IMR-90 (cell line): ENCODE measurements around the gene PPP2R5E. TPM values are rescaled to one million over a fixed set of nuclear protein-coding genes. Genes with fewer than 3 reads are reported as not detected.

Experiments used
- ATAC-seq: fragments of 200-7000 bp; cut with Tn5 transposase; 2 replicates; pipeline ENCODE4 v1.9.1; 2020; ENCODE audit warnings: low read depth, mild to moderate bottlenecking, moderate library complexity
- BruUV-seq: library from RNA; stranded (reverse); fragments of 400-500 nt; replicated peaks from 2 replicates; lab custom pipeline; 2021; lab: Mats Ljungman, UMichigan
- CTCF ChIA-PET: fragments of 300-600 bp; formaldehyde crosslinking; extraction: SDS; loops from one replicate; lab custom pipeline; 2021; ENCODE audit warnings: antibody characterized with exemption; lab: Yijun Ruan, JAX
- POLR2A ChIA-PET: fragments of 300-600 bp; sonication (Branson Sonifier 250); formaldehyde crosslinking; loops from one replicate; lab custom pipeline; 2022; ENCODE audit warnings: antibody characterized with exemption; ENCODE audit not compliant: unreplicated experiment; lab: Charles Lee
- DNase-seq: peaks from one replicate; pipeline ENCODE4 v3.0.0; 2013
- H2AFZ ChIP-seq: replicated peaks from 2 replicates; pipeline ENCODE3; 2013; ENCODE audit warnings: low read length, mild to moderate bottlenecking; ENCODE audit not compliant: poor library complexity
- H2AK5ac ChIP-seq: 2 replicates; pipeline ENCODE4 v1.6.1; 2013; ENCODE audit warnings: low read depth, low read length, inconsistent platforms
- H2AK9ac ChIP-seq: replicated peaks from 2 replicates; pipeline ENCODE3; 2013; ENCODE audit warnings: mild to moderate bottlenecking, low read depth, low read length, moderate library complexity; ENCODE audit not compliant: poor library complexity
- H2BK120ac ChIP-seq: 2 replicates; pipeline ENCODE4 v1.6.1; 2013; ENCODE audit warnings: low read depth, low read length, inconsistent platforms
- H2BK15ac ChIP-seq: 3 replicates; pipeline ENCODE4 v1.6.1; 2013; ENCODE audit warnings: low read depth, low read length, inconsistent platforms
- H2BK20ac ChIP-seq: 2 replicates; pipeline ENCODE4 v1.6.1; 2013; ENCODE audit warnings: low read depth, mild to moderate bottlenecking, inconsistent platforms, low read length, moderate library complexity
- H2BK5ac ChIP-seq: 2 replicates; pipeline ENCODE4 v1.6.1; 2013; ENCODE audit warnings: mild to moderate bottlenecking, low read depth, low read length, inconsistent platforms; ENCODE audit not compliant: poor library complexity, severe bottlenecking
- H3K14ac ChIP-seq: replicated peaks from 2 replicates; pipeline ENCODE4 v1.6.1; 2013; ENCODE audit warnings: low read depth, low read length, inconsistent platforms
- H3K18ac ChIP-seq: 2 replicates; pipeline ENCODE4 v1.6.1; 2013; ENCODE audit warnings: low read depth, low read length, control low read depth
- H3K23ac ChIP-seq: 2 replicates; pipeline ENCODE4 v1.6.1; 2013; ENCODE audit warnings: low read depth, low read length, inconsistent platforms
- H3K27ac ChIP-seq: 2 replicates; pipeline ENCODE4 v1.5.1; 2013; ENCODE audit warnings: mild to moderate bottlenecking, control low read depth, low read length; ENCODE audit not compliant: insufficient read depth
- H3K27me3 ChIP-seq: 2 replicates; pipeline ENCODE4 v1.6.1; 2013; ENCODE audit warnings: low read length; ENCODE audit not compliant: control insufficient read depth, insufficient read depth
- H3K36me3 ChIP-seq: 2 replicates; pipeline ENCODE4 v1.6.1; 2013; ENCODE audit warnings: low read length, mixed read lengths; ENCODE audit not compliant: control insufficient read depth, insufficient read depth
- H3K4ac ChIP-seq: 2 replicates; pipeline ENCODE4 v1.6.1; 2013; ENCODE audit warnings: low read depth, low read length, inconsistent platforms
- H3K4me1 ChIP-seq: 2 replicates; pipeline ENCODE4 v1.6.1; 2013; ENCODE audit warnings: low read length, mixed read lengths; ENCODE audit not compliant: control insufficient read depth, insufficient read depth
- H3K4me2 ChIP-seq: 2 replicates; pipeline ENCODE4 v1.6.1; 2013; ENCODE audit warnings: low read depth, mild to moderate bottlenecking, control low read depth, low read length, moderate library complexity
- H3K4me3 ChIP-seq: 2 replicates; pipeline ENCODE4 v1.5.1; 2013; ENCODE audit warnings: low read depth, mild to moderate bottlenecking, control low read depth, low read length, moderate library complexity; ENCODE audit not compliant: insufficient read depth
- H3K56ac ChIP-seq: 2 replicates; pipeline ENCODE4 v1.6.1; 2013; ENCODE audit warnings: low read length, inconsistent platforms; ENCODE audit not compliant: insufficient read depth; ENCODE audit errors: extremely low read depth
- H3K79me1 ChIP-seq, 2 experiments: 2 replicates each; pipeline ENCODE4 v1.6.1; 2013; ENCODE audit warnings: low read length in 2 of 2, inconsistent platforms in 1 of 2, low read depth in 1 of 2
- H3K9ac ChIP-seq: 2 replicates; pipeline ENCODE4 v1.6.1; 2013; ENCODE audit warnings: low read depth, low read length, control low read depth
- H3K9me1 ChIP-seq: 2 replicates; pipeline ENCODE4 v1.6.1; 2013; ENCODE audit warnings: low read length, inconsistent platforms; ENCODE audit not compliant: insufficient read depth
- H3K9me3 ChIP-seq: 2 replicates; pipeline ENCODE4 v1.6.1; 2013; ENCODE audit warnings: low read length; ENCODE audit not compliant: control insufficient read depth, insufficient read depth
- H4K20me1 ChIP-seq: 2 replicates; pipeline ENCODE4 v1.6.1; 2013; ENCODE audit warnings: low read length, inconsistent platforms; ENCODE audit not compliant: insufficient read depth
- H4K5ac ChIP-seq: 2 replicates; pipeline ENCODE4 v1.6.1; 2013; ENCODE audit warnings: mild to moderate bottlenecking, low read depth, low read length, control low read depth
- H4K8ac ChIP-seq, 2 experiments: 2 replicates each; pipeline ENCODE4 v1.6.1; 2013; ENCODE audit warnings: low read depth in 2 of 2, low read length in 2 of 2, control low read depth in 1 of 2, inconsistent platforms in 1 of 2
- H4K91ac ChIP-seq: 2 replicates; pipeline ENCODE4 v1.6.1; 2013; ENCODE audit warnings: low read depth, low read length, inconsistent platforms; ENCODE audit not compliant: insufficient read depth
- CEBPB ChIP-seq: IDR thresholded peaks from 2 replicates; pipeline ENCODE4 v1.6.1; 2012; ENCODE audit warnings: low read depth, low read length, improper control_type of control experiment
- POLR2A ChIP-seq: IDR thresholded peaks from 2 replicates; pipeline ENCODE4 v1.6.1; 2012; ENCODE audit warnings: mild to moderate bottlenecking, low read depth, low read length
- dilution Hi-C: fragments of 300-500 bp; cut with HindIII; formaldehyde crosslinking; loops from one replicate; pipeline ENCODE4 v1.14.3; 2018; ENCODE audit warnings: low sequenced_read_pairs; ENCODE audit not compliant: unreplicated experiment
- in situ Hi-C: fragments of 300-500 bp; cut with MboI; formaldehyde crosslinking; loops from 3 replicates; pipeline ENCODE4 v1.14.3; 2019; ENCODE audit warnings: low sequenced_read_pairs, inconsistent platforms, mixed read lengths
- intact Hi-C: fragments of 100-400 bp; cut with micrococcal nuclease; formaldehyde crosslinking; loops from 2 replicates; pipeline ENCODE4 v1.10.0; 2022
- polyA plus RNA-seq, 3 experiments: library from polyadenylated mRNA; depleted of rRNA; stranded (reverse); fragments of >200 nt; gene quantifications; 2 replicates each; pipeline ENCODE4 v1.2.3, GENCODE V29; 2012; ENCODE audit warnings: low replicate concordance in 1 of 3
- total RNA-seq: library from RNA; depleted of rRNA; stranded (reverse); fragments of >200 nt; gene quantifications from 2 replicates; pipeline ENCODE4 v1.2.3, GENCODE V29; 2012

PPP2R5E gene
- total and polyA plus RNA-seq, 2 of the 4 experiments (the other 2 are of a cell fraction), result 9.7 to 12.2 TPM

- no peak overlapping the region for H4K91ac ChIP-seq
- H2BK15ac ChIP-seq, result no peak overlapping the region
- dilution Hi-C loops, result no loop called here
- H2AK9ac ChIP-seq, result no peak overlapping the region
- no peak overlapping the region for H2AFZ ChIP-seq
- peaks cover 15 to 70% of the 10 kb centered on the region in 2 experiments for H3K79me1 ChIP-seq
- no peak; the same call in 1 of the 2 replicates for ATAC-seq
- H2AK5ac ChIP-seq, result no peak overlapping the region; the same call in 1 of the 2 replicates
- no peak overlapping the region for H2BK5ac ChIP-seq
- H3K4me1 ChIP-seq, result peaks cover 9% of the 10 kb centered on the region
- no peak for DNase-seq
- BruUV-seq, result no TSS peak
- no peak overlapping the region for H4K8ac ChIP-seq
- peaks cover 52% of the 10 kb centered on the region for H4K20me1 ChIP-seq
- no peaks in the 10 kb centered on the region for H3K9me3 ChIP-seq
- no peaks in the 10 kb centered on the region for H3K27me3 ChIP-seq
- H3K9ac ChIP-seq, result no peak overlapping the region
- H3K4me3 ChIP-seq, result no peak overlapping the region
- H3K56ac ChIP-seq, result 0 out of 2 replicates have a peak overlapping the region, but pooled peaks have one; percentile 5
- H3K27ac ChIP-seq, result peak overlapping the region; percentile 45; the same call in 1 of the 2 replicates
- H3K14ac ChIP-seq, result 0 out of 2 replicates have a peak overlapping the region, but pooled peaks have one; percentile 14
- no peak overlapping the region for H3K4ac ChIP-seq
- no peaks in the 10 kb centered on the region for H3K36me3 ChIP-seq
- ChIA-PET CTCF (no interaction called here), POLR2A (no interaction called here)
- H4K5ac ChIP-seq, result no peak overlapping the region
- in situ Hi-C loops, result no loop called here
- intact Hi-C loops, result no loop called here
- H2BK20ac ChIP-seq, result no peak overlapping the region
- H3K9me1 ChIP-seq, result peaks cover 6% of the 10 kb centered on the region; the same call in 1 of the 2 replicates
- no peak overlapping the region for H3K18ac ChIP-seq
- H2BK120ac ChIP-seq, result no peak overlapping the region
- no peak overlapping the region; the same call in 1 of the 2 replicates for H3K4me2 ChIP-seq
- H3K23ac ChIP-seq, result no peak overlapping the region
- peak; percentile 53; the same call in 1 of the 2 replicates for TF ChIP-seq CEBPB
- no peak for TF ChIP-seq POLR2A
These were observed 56.4 kb downstream of the PPP2R5E start for GRCh38 chr14:63486738-63487137.
